Measurements from ENCODE around the gene TMTC3. TPM values are rescaled to one million over a fixed set of nuclear protein-coding genes. Genes with fewer than 3 reads are reported as not detected.

Gene TMTC3
- total RNA-seq, 5 donors from 2014 or later (not counting 1 experiment from before 2014, with no cell fraction given), result 7.1 to 11.0 (median 8.6) TPM

GRCh38 chr12:88187571-88187970 lies 45.5 kb downstream of the TMTC3 start:
- H3K27me3 Mint-ChIP-seq, result no peaks in the 10 kb centered on the region
- H3K27ac ChIP-seq (ENCODE audit: low read length), result no peak overlapping the region
- H3K9me3 ChIP-seq, result peaks cover 2% of the 10 kb centered on the region
- H3K27me3 ChIP-seq (replicated peaks in 1 of 2; ENCODE audit: control insufficient read depth in 2 of 2, extremely low read depth in 1 of 2, insufficient read depth in 2 of 2, low read length in 1 of 2), result no peaks in the 10 kb centered on the region
- H3K4me3 Mint-ChIP-seq, result no peak overlapping the region
- H3K36me3 ChIP-seq (ENCODE audit: control insufficient read depth in 2 of 2, extremely low read depth in 1 of 2, insufficient read depth in 1 of 2, low read length in 1 of 2), result peaks cover 0 to 15% of the 10 kb centered on the region in 2 donors
- ChIA-PET CTCF (no interaction called here), POLR2A (no interaction called here)
- H3K27ac Mint-ChIP-seq, result no peak overlapping the region
- no CpG with 5 or more reads among the region's 2 CpGs for WGBS (ENCODE audit: insufficient coverage)
- no peak for ATAC-seq (replicated peaks in 1 of 4)
- no peak overlapping the region for H3K4me3 ChIP-seq (ENCODE audit: control insufficient read depth in 1 of 2, extremely low read depth in 1 of 2, low read length in 1 of 2)
- H3K36me3 Mint-ChIP-seq, result peaks cover 39% of the 10 kb centered on the region
- no peak for DNase-seq
- no peaks in the 10 kb centered on the region for H3K4me1 Mint-ChIP-seq
- no peaks in the 10 kb centered on the region for H3K9me3 Mint-ChIP-seq
- no peaks in the 10 kb centered on the region for H3K4me1 ChIP-seq (ENCODE audit: control insufficient read depth in 1 of 2, extremely low read depth in 1 of 2, insufficient read depth in 2 of 2, low read length in 2 of 2)

- CTCF ChIA-PET, result no interaction called here
- H3K4me1 ChIP-seq (ENCODE audit: control insufficient read depth in 1 of 2, extremely low read depth in 1 of 2, insufficient read depth in 2 of 2, low read length in 2 of 2), result no peaks in the 10 kb centered on the region
Measured at GRCh38 chr12:88188180-88188579, 46.1 kb downstream of the TMTC3 start.

GRCh38 chr12:88192426-88192825 lies 50.3 kb downstream of the TMTC3 start:
- ATAC-seq (replicated peaks in 1 of 4) (no peak), DNase-seq (no peak)
- Histone ChIP-seq H3K4me1 (ENCODE audit: control insufficient read depth in 1 of 2, extremely low read depth in 1 of 2, insufficient read depth in 2 of 2, low read length in 2 of 2) (no peaks in the 10 kb centered on the region), H3K4me3 (ENCODE audit: control insufficient read depth in 1 of 2, extremely low read depth in 1 of 2, low read length in 1 of 2) (no peak overlapping the region), H3K27me3 (replicated peaks in 1 of 2; ENCODE audit: control insufficient read depth in 2 of 2, extremely low read depth in 1 of 2, insufficient read depth in 2 of 2, low read length in 1 of 2) (no peaks in the 10 kb centered on the region), H3K36me3 (ENCODE audit: control insufficient read depth in 2 of 2, extremely low read depth in 1 of 2, insufficient read depth in 1 of 2, low read length in 1 of 2) (peaks cover 0 to 22% of the 10 kb centered on the region in 2 donors), H3K27ac (ENCODE audit: low read length) (no peak overlapping the region), H3K9me3 (no peaks in the 10 kb centered on the region)
- H3K27me3 Mint-ChIP-seq, result no peaks in the 10 kb centered on the region
- POLR2A ChIA-PET, result no interaction called here
- H3K27ac Mint-ChIP-seq, result no peak overlapping the region
- no peak overlapping the region for H3K4me3 Mint-ChIP-seq
- H3K9me3 Mint-ChIP-seq, result no peaks in the 10 kb centered on the region
- H3K4me1 Mint-ChIP-seq, result no peaks in the 10 kb centered on the region
- CTCF ChIA-PET, result interaction anchor here in 1 of 2 donors (0.6 kb wide), 1 partner anchor 1330 kb away, joined by 3 read pairs; no protein-coding TSS in a partner anchor
- WGBS (ENCODE audit: insufficient coverage), result no CpG with 5 or more reads among the region's 2 CpGs
- H3K36me3 Mint-ChIP-seq, result peaks cover 30% of the 10 kb centered on the region

More at GRCh38 chr12:88188180-88188579, 46.1 kb downstream of the TMTC3 start:
- Mint-ChIP-seq H3K4me1 (no peaks in the 10 kb centered on the region), H3K27me3 (no peaks in the 10 kb centered on the region), H3K4me3 (no peak overlapping the region), H3K9me3 (no peaks in the 10 kb centered on the region), H3K36me3 (peaks cover 33% of the 10 kb centered on the region), H3K27ac (no peak overlapping the region)
- Histone ChIP-seq H3K27me3 (replicated peaks in 1 of 2; ENCODE audit: control insufficient read depth in 2 of 2, extremely low read depth in 1 of 2, insufficient read depth in 2 of 2, low read length in 1 of 2) (no peaks in the 10 kb centered on the region), H3K4me3 (ENCODE audit: control insufficient read depth in 1 of 2, extremely low read depth in 1 of 2, low read length in 1 of 2) (no peak overlapping the region), H3K9me3 (peaks cover 2% of the 10 kb centered on the region), H3K27ac (ENCODE audit: low read length) (no peak overlapping the region), H3K36me3 (ENCODE audit: control insufficient read depth in 2 of 2, extremely low read depth in 1 of 2, insufficient read depth in 1 of 2, low read length in 1 of 2) (peaks cover 0 to 14% of the 10 kb centered on the region in 2 donors)
- DNase-seq (no peak), ATAC-seq (replicated peaks in 1 of 4) (no peak)
- POLR2A ChIA-PET, result interaction anchor here (0.7 to 0.8 kb wide), 2 partner anchors 10 to 953 kb away, joined by 4 to 6 read pairs; no protein-coding TSS in a partner anchor
- no CpG with 5 or more reads among the region's 1 CpG for WGBS (ENCODE audit: insufficient coverage)

- Histone ChIP-seq H3K27ac (ENCODE audit: low read length) (no peak overlapping the region), H3K9me3 (no peaks in the 10 kb centered on the region), H3K36me3 (ENCODE audit: control insufficient read depth in 2 of 2, extremely low read depth in 1 of 2, insufficient read depth in 1 of 2, low read length in 1 of 2) (peaks cover 0 to 22% of the 10 kb centered on the region in 2 donors), H3K4me1 (ENCODE audit: control insufficient read depth in 1 of 2, extremely low read depth in 1 of 2, insufficient read depth in 2 of 2, low read length in 2 of 2) (no peaks in the 10 kb centered on the region), H3K4me3 (ENCODE audit: control insufficient read depth in 1 of 2, extremely low read depth in 1 of 2, low read length in 1 of 2) (no peak overlapping the region), H3K27me3 (replicated peaks in 1 of 2; ENCODE audit: control insufficient read depth in 2 of 2, extremely low read depth in 1 of 2, insufficient read depth in 2 of 2, low read length in 1 of 2) (no peaks in the 10 kb centered on the region)
- DNase-seq, result no peak
- H3K9me3 Mint-ChIP-seq, result no peaks in the 10 kb centered on the region
- whole genome bisulfite sequencing (ENCODE audit: insufficient coverage), result 100% methylated on average over 2 of the region's 3 CpGs
- H3K27me3 Mint-ChIP-seq, result no peaks in the 10 kb centered on the region
- ChIA-PET POLR2A (no interaction called here), CTCF (no interaction called here)
- no peak overlapping the region for H3K4me3 Mint-ChIP-seq
- ATAC-seq (replicated peaks in 1 of 4), result no peak
- H3K36me3 Mint-ChIP-seq, result peaks cover 26% of the 10 kb centered on the region
- no peaks in the 10 kb centered on the region for H3K4me1 Mint-ChIP-seq
- H3K27ac Mint-ChIP-seq, result no peak overlapping the region
Measured at GRCh38 chr12:88194868-88195267, 52.8 kb downstream of the TMTC3 start.

GRCh38 chr12:88200029-88200428 lies 57.9 kb downstream of the TMTC3 start:
- Mint-ChIP-seq H3K36me3 (peaks cover 9% of the 10 kb centered on the region), H3K4me1 (no peaks in the 10 kb centered on the region), H3K27ac (no peak overlapping the region), H3K9me3 (peaks cover 0 to 5% (median 0%) of the 10 kb centered on the region in 3 donors), H3K27me3 (no peaks in the 10 kb centered on the region), H3K4me3 (no peak overlapping the region)
- H3K9me3 ChIP-seq, result no peaks in the 10 kb centered on the region
- H3K36me3 ChIP-seq (ENCODE audit: control insufficient read depth in 2 of 2, extremely low read depth in 1 of 2, insufficient read depth in 1 of 2, low read length in 1 of 2), result peaks cover 0 to 7% of the 10 kb centered on the region in 2 donors
- POLR2A ChIA-PET, result no interaction called here
- no peak overlapping the region for H3K27ac ChIP-seq (ENCODE audit: low read length)
- DNase-seq, result no peak
- CTCF ChIA-PET, result no interaction called here
- no peaks in the 10 kb centered on the region for H3K4me1 ChIP-seq (ENCODE audit: control insufficient read depth in 1 of 2, extremely low read depth in 1 of 2, insufficient read depth in 2 of 2, low read length in 2 of 2)
- ATAC-seq (replicated peaks in 1 of 4), result no peak
- no peak overlapping the region for H3K4me3 ChIP-seq (ENCODE audit: control insufficient read depth in 1 of 2, extremely low read depth in 1 of 2, low read length in 1 of 2)
- no peaks in the 10 kb centered on the region for H3K27me3 ChIP-seq (replicated peaks in 1 of 2; ENCODE audit: control insufficient read depth in 2 of 2, extremely low read depth in 1 of 2, insufficient read depth in 2 of 2, low read length in 1 of 2)
- WGBS (ENCODE audit: insufficient coverage), result no CpG with 5 or more reads among the region's 2 CpGs

- no peak overlapping the region for H3K4me3 Mint-ChIP-seq
- no peaks in the 10 kb centered on the region for H3K4me1 Mint-ChIP-seq
- WGBS (ENCODE audit: insufficient coverage), result 60% methylated on average over 1 of the region's 2 CpGs
- POLR2A ChIA-PET, result no interaction called here
- no peaks in the 10 kb centered on the region for H3K36me3 ChIP-seq (ENCODE audit: control insufficient read depth in 2 of 2, extremely low read depth in 1 of 2, insufficient read depth in 1 of 2, low read length in 1 of 2)
- H3K27ac ChIP-seq (ENCODE audit: low read length), result no peak overlapping the region
- peaks cover 0 to 1% of the 10 kb centered on the region in 2 donors for H3K27me3 Mint-ChIP-seq
- H3K4me1 ChIP-seq (ENCODE audit: control insufficient read depth in 1 of 2, extremely low read depth in 1 of 2, insufficient read depth in 2 of 2, low read length in 2 of 2), result no peaks in the 10 kb centered on the region
- H3K9me3 ChIP-seq, result no peaks in the 10 kb centered on the region
- no peaks in the 10 kb centered on the region for H3K36me3 Mint-ChIP-seq
- DNase-seq (no peak), ATAC-seq (replicated peaks in 1 of 4) (no peak)
- H3K27ac Mint-ChIP-seq, result no peak overlapping the region
- CTCF ChIA-PET, result no interaction called here
- no peaks in the 10 kb centered on the region for H3K27me3 ChIP-seq (replicated peaks in 1 of 2; ENCODE audit: control insufficient read depth in 2 of 2, extremely low read depth in 1 of 2, insufficient read depth in 2 of 2, low read length in 1 of 2)
- no peak overlapping the region for H3K4me3 ChIP-seq (ENCODE audit: control insufficient read depth in 1 of 2, extremely low read depth in 1 of 2, low read length in 1 of 2)
- H3K9me3 Mint-ChIP-seq, result peaks cover 0 to 17% (median 7%) of the 10 kb centered on the region in 3 donors
Measured at GRCh38 chr12:88202500-88202899, 60.4 kb downstream of the TMTC3 start.

GRCh38 chr12:88206601-88207000 lies 64.5 kb downstream of the TMTC3 start:
- ATAC-seq (replicated peaks in 1 of 4), result no peak
- Histone ChIP-seq H3K27ac (ENCODE audit: low read length) (no peak overlapping the region), H3K9me3 (no peaks in the 10 kb centered on the region), H3K36me3 (ENCODE audit: control insufficient read depth in 2 of 2, extremely low read depth in 1 of 2, insufficient read depth in 1 of 2, low read length in 1 of 2) (no peaks in the 10 kb centered on the region), H3K27me3 (replicated peaks in 1 of 2; ENCODE audit: control insufficient read depth in 2 of 2, extremely low read depth in 1 of 2, insufficient read depth in 2 of 2, low read length in 1 of 2) (peaks cover 0 to 4% of the 10 kb centered on the region in 2 experiments), H3K4me3 (ENCODE audit: control insufficient read depth in 1 of 2, extremely low read depth in 1 of 2, low read length in 1 of 2) (no peak overlapping the region), H3K4me1 (ENCODE audit: control insufficient read depth in 1 of 2, extremely low read depth in 1 of 2, insufficient read depth in 2 of 2, low read length in 2 of 2) (no peaks in the 10 kb centered on the region)
- Mint-ChIP-seq H3K4me3 (no peak overlapping the region), H3K27me3 (peaks cover 0 to 7% of the 10 kb centered on the region in 2 donors), H3K27ac (no peak overlapping the region), H3K4me1 (no peaks in the 10 kb centered on the region), H3K36me3 (no peaks in the 10 kb centered on the region), H3K9me3 (peaks cover 11 to 29% (median 26%) of the 10 kb centered on the region in 3 donors)
- 44% methylated on average over 1 of the region's 1 CpG for WGBS (ENCODE audit: insufficient coverage)
- no peak for DNase-seq
- ChIA-PET CTCF (no interaction called here), POLR2A (no interaction called here)
